GM12878 (cell line): ENCODE data around the gene UBE2G2.

ENCODE experiments used
- BACH1 ChIP-seq: fragments of 450-650 bp; IDR thresholded peaks from 2 replicates; pipeline ENCODE4 v1.6.1; 2017; ENCODE audit warnings: mild to moderate bottlenecking, borderline replicate concordance
- CTCF ChIP-seq, 3 experiments: IDR thresholded peaks in 2 of 3; conservative IDR thresholded peaks in 1 of 3; 2 replicates each; pipeline ENCODE4 v1.5.1; 2011; ENCODE audit warnings: low read depth in 3 of 3, low read length in 3 of 3, mild to moderate bottlenecking in 3 of 3, control low read depth in 2 of 3, moderate library complexity in 2 of 3, inconsistent platforms in 1 of 3, mixed read lengths in 1 of 3; ENCODE audit not compliant: control insufficient read depth in 2 of 3, insufficient read depth in 1 of 3; ENCODE audit errors: extremely low read depth in 1 of 3
- EZH2 ChIP-seq: IDR thresholded peaks from 2 replicates; pipeline ENCODE4 v1.6.1; 2012; ENCODE audit warnings: low read depth, mild to moderate bottlenecking, control low read depth, inconsistent platforms, low read length, borderline replicate concordance; ENCODE audit not compliant: control insufficient read depth
- JUNB ChIP-seq: IDR thresholded peaks from 2 replicates; pipeline ENCODE4 v1.6.1; 2016; ENCODE audit warnings: antibody characterized with exemption, mild to moderate bottlenecking
- MAX ChIP-seq: IDR thresholded peaks from 2 replicates; pipeline ENCODE4 v1.6.1; 2012; ENCODE audit warnings: low read depth, low read length, improper control_type of control experiment
- NRF1 ChIP-seq: conservative IDR thresholded peaks from 2 replicates; pipeline ENCODE4 v1.6.1; 2011; ENCODE audit warnings: mild to moderate bottlenecking, low read depth, low read length, improper control_type of control experiment
- PAX5 ChIP-seq: IDR thresholded peaks from 2 replicates; pipeline ENCODE4 v1.6.1; 2011; ENCODE audit warnings: low read depth, low read length, borderline replicate concordance
- PKNOX1 ChIP-seq: fragments of 450-650 bp; IDR thresholded peaks from 2 replicates; pipeline ENCODE4 v1.6.1; 2016; ENCODE audit warnings: mild to moderate bottlenecking
- POLR2A ChIP-seq: IDR thresholded peaks from 2 replicates; pipeline ENCODE4 v1.6.1; 2011; ENCODE audit warnings: low read depth, mild to moderate bottlenecking, low read length
- SMARCA5 ChIP-seq: fragments of 450-650 bp; IDR thresholded peaks from 2 replicates; pipeline ENCODE4 v1.6.1; 2017; ENCODE audit warnings: mild to moderate bottlenecking
- TARDBP ChIP-seq: IDR thresholded peaks from 2 replicates; pipeline ENCODE4 v1.6.1; 2016; ENCODE audit warnings: borderline replicate concordance
- ZNF217 ChIP-seq: fragments of 450-650 bp; IDR thresholded peaks from 2 replicates; pipeline ENCODE4 v1.6.1; 2017; ENCODE audit warnings: antibody characterized with exemption, mild to moderate bottlenecking
- ZNF274 ChIP-seq: IDR thresholded peaks from one replicate; pipeline ENCODE4 v1.8.0; 2011; ENCODE audit not compliant: insufficient read length, insufficient read depth

- TF ChIP-seq ZNF274 (no peak), NRF1 (no peak), CTCF (IDR thresholded peaks at IDR 0.05 in 2 of 3, conservative IDR thresholded peaks at IDR 0.05 in 1 of 3; ENCODE audit: control insufficient read depth in 2 of 3, extremely low read depth in 1 of 3, insufficient read depth in 1 of 3, low read depth in 3 of 3, low read length in 3 of 3) (no peak), TARDBP (no peak), SMARCA5 (no peak), POLR2A (no peak), ZNF217 (no peak), EZH2 (no peak), BACH1 (no peak), PKNOX1 (no peak), JUNB (no peak), MAX (no peak), PAX5 (no peak)
Measured at GRCh38 chr21:44764319-44765230, 37.0 kb downstream of the UBE2G2 start.
